ENCODE measurements around the gene PSMB7.

DNA sequence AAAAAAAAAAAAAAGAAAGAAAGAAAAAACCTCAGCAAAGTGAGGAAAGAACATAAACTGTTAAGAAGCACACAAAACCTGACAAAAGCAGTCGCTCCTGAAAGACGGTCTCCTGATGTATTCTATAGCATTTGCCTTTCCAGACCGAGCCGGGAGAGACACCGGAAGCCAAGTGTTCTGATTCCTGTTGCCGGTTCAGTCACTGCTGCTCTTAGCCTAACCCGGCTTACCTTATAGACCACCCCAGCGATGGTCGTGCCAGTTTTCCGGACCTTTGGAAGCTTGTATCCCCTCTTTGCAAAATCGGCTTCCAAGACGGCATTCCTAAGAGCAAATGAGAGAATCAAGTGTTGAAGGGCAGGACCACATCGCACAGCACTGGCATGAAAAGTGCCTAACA lies 630 bp downstream of the PSMB7 start:
- TF ChIP-seq, protein P1, sequence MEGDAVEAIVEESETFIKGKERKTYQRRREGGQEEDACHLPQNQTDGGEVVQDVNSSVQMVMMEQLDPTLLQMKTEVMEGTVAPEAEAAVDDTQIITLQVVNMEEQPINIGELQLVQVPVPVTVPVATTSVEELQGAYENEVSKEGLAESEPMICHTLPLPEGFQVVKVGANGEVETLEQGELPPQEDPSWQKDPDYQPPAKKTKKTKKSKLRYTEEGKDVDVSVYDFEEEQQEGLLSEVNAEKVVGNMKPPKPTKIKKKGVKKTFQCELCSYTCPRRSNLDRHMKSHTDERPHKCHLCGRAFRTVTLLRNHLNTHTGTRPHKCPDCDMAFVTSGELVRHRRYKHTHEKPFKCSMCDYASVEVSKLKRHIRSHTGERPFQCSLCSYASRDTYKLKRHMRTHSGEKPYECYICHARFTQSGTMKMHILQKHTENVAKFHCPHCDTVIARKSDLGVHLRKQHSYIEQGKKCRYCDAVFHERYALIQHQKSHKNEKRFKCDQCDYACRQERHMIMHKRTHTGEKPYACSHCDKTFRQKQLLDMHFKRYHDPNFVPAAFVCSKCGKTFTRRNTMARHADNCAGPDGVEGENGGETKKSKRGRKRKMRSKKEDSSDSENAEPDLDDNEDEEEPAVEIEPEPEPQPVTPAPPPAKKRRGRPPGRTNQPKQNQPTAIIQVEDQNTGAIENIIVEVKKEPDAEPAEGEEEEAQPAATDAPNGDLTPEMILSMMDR (conservative IDR thresholded peaks at IDR 0.05; ENCODE audit: low read length): no peak
- no peak for TF ChIP-seq EZH2phosphoT487 (IDR thresholded peaks at IDR 0.05; ENCODE audit: borderline replicate concordance)
